ENCODE data around the gene BCAS3.

The BCAS3 gene

GRCh38 chr17:61260071-61260797 is 582.6 kb downstream of the BCAS3 start:
- TF ChIP-seq CTBP1 (IDR thresholded peaks at IDR 0.05; ENCODE audit: borderline replicate concordance) (no peak), ARNT (IDR thresholded peaks at IDR 0.05) (no peak), SP1 (IDR thresholded peaks at IDR 0.05) (no peak), L3MBTL2 (conservative IDR thresholded peaks at IDR 0.05) (no peak), SUZ12 (IDR thresholded peaks at IDR 0.05) (no peak), ELF4 (IDR thresholded peaks at IDR 0.05) (no peak), TARDBP (IDR thresholded peaks at IDR 0.05) (no peak), FOXK2 (IDR thresholded peaks at IDR 0.05) (no peak), HDGF (IDR thresholded peaks at IDR 0.05; ENCODE audit: borderline replicate concordance) (no peak), ZNF384 (IDR thresholded peaks at IDR 0.05) (no peak), NFRKB (IDR thresholded peaks at IDR 0.05) (no peak), FOXM1 (IDR thresholded peaks at IDR 0.05; ENCODE audit: borderline replicate concordance) (no peak), LEF1 (IDR thresholded peaks at IDR 0.05; ENCODE audit: borderline replicate concordance) (no peak)
- TF ChIP-seq, protein P1, sequence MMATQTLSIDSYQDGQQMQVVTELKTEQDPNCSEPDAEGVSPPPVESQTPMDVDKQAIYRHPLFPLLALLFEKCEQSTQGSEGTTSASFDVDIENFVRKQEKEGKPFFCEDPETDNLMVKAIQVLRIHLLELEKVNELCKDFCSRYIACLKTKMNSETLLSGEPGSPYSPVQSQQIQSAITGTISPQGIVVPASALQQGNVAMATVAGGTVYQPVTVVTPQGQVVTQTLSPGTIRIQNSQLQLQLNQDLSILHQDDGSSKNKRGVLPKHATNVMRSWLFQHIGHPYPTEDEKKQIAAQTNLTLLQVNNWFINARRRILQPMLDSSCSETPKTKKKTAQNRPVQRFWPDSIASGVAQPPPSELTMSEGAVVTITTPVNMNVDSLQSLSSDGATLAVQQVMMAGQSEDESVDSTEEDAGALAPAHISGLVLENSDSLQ (IDR thresholded peaks at IDR 0.05), result no peak
- DNase-seq (ENCODE audit: extremely low spot score), result no peak
- POLR2A ChIA-PET, result no interaction called here
- CTCF ChIA-PET, result no interaction called here

DNA sequence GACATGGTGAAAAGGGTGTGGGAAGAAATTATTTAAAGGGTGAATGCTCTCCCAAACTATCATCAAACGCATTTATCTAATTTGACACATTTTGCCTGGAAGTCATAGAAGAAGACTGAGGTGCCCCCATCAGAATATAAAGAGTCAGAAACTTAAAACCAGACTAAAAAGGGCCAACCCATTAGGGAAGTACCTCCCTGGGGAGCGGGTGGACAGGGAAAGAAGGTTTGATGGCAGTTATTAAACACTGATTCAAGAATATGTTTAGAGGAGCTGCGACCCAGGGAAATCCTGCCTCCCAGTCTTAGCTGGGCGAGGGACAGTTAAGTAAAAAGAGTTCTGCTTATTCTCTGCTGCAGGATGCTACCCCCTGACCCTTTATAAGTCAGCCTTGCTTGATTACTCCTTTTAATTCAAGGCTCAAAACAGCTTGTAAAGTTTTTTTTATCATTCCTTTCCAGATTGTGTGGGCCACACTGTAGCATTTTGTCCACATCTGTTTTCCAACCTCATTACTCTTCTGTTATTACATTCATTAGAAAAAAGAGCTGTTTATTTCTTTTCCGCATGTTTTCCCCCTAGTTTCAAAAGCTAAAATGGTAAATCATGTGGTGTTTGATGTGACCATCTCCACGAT is 583.5 kb downstream of the BCAS3 start:
- TF ChIP-seq FOXM1 (IDR thresholded peaks at IDR 0.05; ENCODE audit: borderline replicate concordance), result no peak
- TF ChIP-seq L3MBTL2 (conservative IDR thresholded peaks at IDR 0.05), result no peak
- TF ChIP-seq ARNT (IDR thresholded peaks at IDR 0.05), result no peak
- TF ChIP-seq, protein P1 (IDR thresholded peaks at IDR 0.05), result no peak
- TF ChIP-seq SUZ12 (IDR thresholded peaks at IDR 0.05), result no peak
- no peak for TF ChIP-seq FOXK2 (IDR thresholded peaks at IDR 0.05)
- no peak for TF ChIP-seq BHLHE40 (IDR thresholded peaks at IDR 0.05; ENCODE audit: borderline replicate concordance)
- TF ChIP-seq FOXA1 (IDR thresholded peaks at IDR 0.05), result no peak
- TF ChIP-seq HDGF (IDR thresholded peaks at IDR 0.05; ENCODE audit: borderline replicate concordance), result no peak
- TF ChIP-seq SP1 (IDR thresholded peaks at IDR 0.05), result no peak
- no peak for TF ChIP-seq NFRKB (IDR thresholded peaks at IDR 0.05)
- TF ChIP-seq ZNF384 (IDR thresholded peaks at IDR 0.05), result no peak
- TF ChIP-seq ELF4 (IDR thresholded peaks at IDR 0.05), result no peak
- no peak for TF ChIP-seq CTBP1 (IDR thresholded peaks at IDR 0.05; ENCODE audit: borderline replicate concordance)
- no peak for DNase-seq (ENCODE audit: extremely low spot score)
- ChIA-PET CTCF (interaction anchor here (0.7 kb wide), 1 partner anchor 151 kb away, joined by 4 read pairs; no protein-coding TSS in a partner anchor), POLR2A (interaction anchor here (0.7 kb wide), 1 partner anchor 72 kb away, joined by 3 read pairs; no protein-coding TSS in a partner anchor)

DNA sequence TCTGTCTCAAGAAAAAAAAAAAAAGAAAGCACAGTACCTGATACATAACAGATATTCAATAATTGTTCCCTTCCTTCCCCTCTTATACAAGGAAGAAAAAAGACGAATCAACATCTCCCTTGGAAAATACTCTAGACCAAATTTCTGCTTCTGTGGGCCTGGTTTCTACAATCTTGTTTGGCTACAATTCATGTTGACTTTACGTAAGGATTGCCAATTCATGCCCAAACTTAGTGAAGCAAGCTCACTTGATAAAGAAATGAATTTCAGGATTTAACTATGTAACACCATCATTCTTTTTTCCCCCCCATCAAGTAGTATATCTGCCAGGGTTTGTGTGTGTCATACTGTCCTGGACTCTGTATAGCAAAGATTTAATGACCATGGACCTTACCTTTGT is 587.7 kb downstream of the BCAS3 start:
- TF ChIP-seq LEF1 (IDR thresholded peaks at IDR 0.05; ENCODE audit: borderline replicate concordance) (no peak), CTBP1 (IDR thresholded peaks at IDR 0.05; ENCODE audit: borderline replicate concordance) (no peak), FOXM1 (IDR thresholded peaks at IDR 0.05; ENCODE audit: borderline replicate concordance) (no peak), FOXK2 (IDR thresholded peaks at IDR 0.05) (no peak), NFRKB (IDR thresholded peaks at IDR 0.05) (no peak), TARDBP (IDR thresholded peaks at IDR 0.05) (no peak)
- no peak for DNase-seq (ENCODE audit: extremely low spot score)
- ChIA-PET CTCF (interaction anchor here (0.7 kb wide), 1 partner anchor 64 kb away, joined by 5 read pairs; no protein-coding TSS in a partner anchor), POLR2A (no interaction called here)

DNA sequence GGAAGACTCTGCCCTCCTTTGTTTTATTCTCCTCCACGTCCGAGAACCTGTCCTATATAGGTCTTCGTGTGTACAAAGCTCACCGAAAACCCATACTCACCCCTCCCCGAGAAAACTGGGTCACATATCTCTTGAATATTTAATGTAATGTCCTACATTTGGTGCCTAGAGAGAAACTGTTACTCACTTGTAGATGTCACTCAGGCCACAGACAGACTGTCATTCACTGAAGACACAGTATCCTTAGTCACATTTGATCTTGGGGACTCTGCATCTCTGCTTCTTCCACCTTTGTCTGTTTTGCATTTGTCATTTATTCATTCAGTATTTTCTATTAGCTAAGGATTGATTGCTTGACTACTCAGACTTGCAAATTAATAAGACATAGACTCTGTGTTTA is 590.2 kb downstream of the BCAS3 start:
- ChIA-PET POLR2A (no interaction called here), CTCF (no interaction called here)
- no peak for TF ChIP-seq ELF4 (IDR thresholded peaks at IDR 0.05)
- no peak for TF ChIP-seq HDGF (IDR thresholded peaks at IDR 0.05; ENCODE audit: borderline replicate concordance)
- no peak for TF ChIP-seq FOXM1 (IDR thresholded peaks at IDR 0.05; ENCODE audit: borderline replicate concordance)
- no peak for TF ChIP-seq ARNT (IDR thresholded peaks at IDR 0.05)
- no peak for TF ChIP-seq BHLHE40 (IDR thresholded peaks at IDR 0.05; ENCODE audit: borderline replicate concordance)
- TF ChIP-seq, protein P1 (IDR thresholded peaks at IDR 0.05), result no peak
- DNase-seq (ENCODE audit: extremely low spot score), result no peak

DNA sequence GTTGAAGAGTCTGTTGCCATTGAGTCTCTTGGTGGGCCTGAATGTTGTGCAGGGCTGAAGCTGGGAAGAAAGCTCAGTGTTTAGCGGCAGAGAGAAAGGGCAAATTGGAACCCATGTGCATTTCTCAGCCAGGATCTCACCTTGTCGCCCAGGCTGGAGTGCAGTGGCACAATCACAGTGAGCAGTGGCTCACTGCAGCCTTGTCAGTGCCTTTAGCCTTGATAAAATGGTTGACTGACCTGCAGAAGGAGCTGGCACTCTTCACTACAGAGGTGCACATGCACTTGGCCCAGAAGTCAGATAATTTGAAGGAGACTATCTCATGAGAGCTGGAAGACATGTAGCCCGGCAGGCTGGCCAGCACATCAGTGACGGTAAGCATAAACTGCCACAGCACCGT is 597.7 kb downstream of the BCAS3 start:
- TF ChIP-seq BHLHE40 (IDR thresholded peaks at IDR 0.05; ENCODE audit: borderline replicate concordance) (no peak), SUZ12 (IDR thresholded peaks at IDR 0.05) (no peak), ZNF384 (IDR thresholded peaks at IDR 0.05) (no peak), CTBP1 (IDR thresholded peaks at IDR 0.05; ENCODE audit: borderline replicate concordance) (no peak), FOXM1 (IDR thresholded peaks at IDR 0.05; ENCODE audit: borderline replicate concordance) (no peak)
- ChIA-PET CTCF (no interaction called here), POLR2A (no interaction called here)

GRCh38 chr17:61276806-61277205 is 599.2 kb downstream of the BCAS3 start:
- TF ChIP-seq FOXM1 (IDR thresholded peaks at IDR 0.05; ENCODE audit: borderline replicate concordance) (no peak), LEF1 (IDR thresholded peaks at IDR 0.05; ENCODE audit: borderline replicate concordance) (no peak), ZNF384 (IDR thresholded peaks at IDR 0.05) (no peak), CTBP1 (IDR thresholded peaks at IDR 0.05; ENCODE audit: borderline replicate concordance) (no peak), L3MBTL2 (conservative IDR thresholded peaks at IDR 0.05) (no peak)
- TF ChIP-seq, protein P1 (IDR thresholded peaks at IDR 0.05), result no peak
- POLR2A ChIA-PET, result no interaction called here
- CTCF ChIA-PET, result no interaction called here
- DNase-seq (ENCODE audit: extremely low spot score), result no peak

More for the DNA sequence above, 597.7 kb downstream of the BCAS3 start:
- DNase-seq (ENCODE audit: extremely low spot score), result no peak
